CD8-positive, alpha-beta memory T cell (primary cell): ENCODE data around the gene CLCN2. TPM values are rescaled to one million over a fixed set of nuclear protein-coding genes. Genes with fewer than 3 reads are reported as not detected.

Source experiments
- CTCF ChIA-PET: fragments of 350-600 bp; sonication (Branson Sonifier 250); formaldehyde crosslinking; loops from one replicate; lab custom pipeline; 2021; ENCODE audit warnings: antibody characterized with exemption; lab: Charles Lee
- POLR2A ChIA-PET: fragments of 350-600 bp; sonication (Branson Sonifier 250); formaldehyde crosslinking; loops from one replicate; lab custom pipeline; 2021; ENCODE audit warnings: antibody characterized with exemption; lab: Charles Lee
- DNase-seq, 5 donors: peaks; one replicate each; pipeline versions ENCODE4 v3.0.0 to v3.0.0-alpha.2; 2020 to 2022; ENCODE audit warnings: mixed read lengths in 1 of 5
- H3K27ac ChIP-seq: one replicate; pipeline ENCODE4 v1.7.0; 2013; ENCODE audit warnings: low read depth, mild to moderate bottlenecking, low read length, moderate library complexity
- H3K27me3 ChIP-seq: 2 replicates; pipeline ENCODE4 v1.7.0; 2013; ENCODE audit warnings: low read length, mild to moderate bottlenecking; ENCODE audit not compliant: insufficient read depth, poor library complexity, severe bottlenecking
- H3K36me3 ChIP-seq: 2 replicates; pipeline ENCODE4 v1.7.0; 2013; ENCODE audit warnings: mild to moderate bottlenecking, low read length, moderate library complexity; ENCODE audit not compliant: insufficient read depth
- H3K4me1 ChIP-seq: 2 replicates; pipeline ENCODE4 v1.7.0; 2013; ENCODE audit warnings: mild to moderate bottlenecking, low read length, moderate library complexity; ENCODE audit not compliant: insufficient read depth
- H3K4me3 ChIP-seq: 2 replicates; pipeline ENCODE4 v1.7.0; 2013; ENCODE audit warnings: mild to moderate bottlenecking, low read length
- H3K9me3 ChIP-seq: 2 replicates; pipeline ENCODE4 v1.7.0; 2013; ENCODE audit warnings: mild to moderate bottlenecking, low read length
- H3K27ac Mint-ChIP-seq, 8 donors: one replicate each; pipeline ENCODE4 v1.8.0; 2020 to 2021; ENCODE audit warnings: mixed read lengths in 8 of 8, mild to moderate bottlenecking in 6 of 8, inconsistent platforms in 3 of 8, moderate library complexity in 3 of 8
- H3K27me3 Mint-ChIP-seq, 2 donors: one replicate each; pipeline ENCODE4 v1.8.0; 2020 to 2021; ENCODE audit warnings: mixed read lengths in 2 of 2, mild to moderate bottlenecking in 1 of 2, moderate library complexity in 1 of 2
- H3K36me3 Mint-ChIP-seq, 3 donors: one replicate each; pipeline ENCODE4 v1.8.0; 2020 to 2021; ENCODE audit warnings: mixed read lengths in 3 of 3, inconsistent platforms in 1 of 3, mild to moderate bottlenecking in 1 of 3
- H3K4me1 Mint-ChIP-seq, 3 donors: one replicate each; pipeline ENCODE4 v1.8.0; 2020 to 2021; ENCODE audit warnings: mixed read lengths in 3 of 3, inconsistent platforms in 1 of 3, mild to moderate bottlenecking in 1 of 3
- H3K4me3 Mint-ChIP-seq, 7 donors: one replicate each; pipeline ENCODE4 v1.8.0; 2020 to 2021; ENCODE audit warnings: mixed read lengths in 7 of 7, mild to moderate bottlenecking in 6 of 7, moderate library complexity in 4 of 7, inconsistent platforms in 2 of 7
- H3K9me3 Mint-ChIP-seq, 5 donors: one replicate each; pipeline ENCODE4 v1.8.0; 2020 to 2022; ENCODE audit warnings: mixed read lengths in 5 of 5, mild to moderate bottlenecking in 3 of 5, moderate library complexity in 2 of 5, inconsistent platforms in 1 of 5
- polyA plus RNA-seq: library from polyadenylated mRNA; unstranded; fragments of 300-500 nt; fragmentation: Illumina TruSeq; gene quantifications from one replicate; pipeline ENCODE4 v1.2.3, GENCODE V29; 2021
- total RNA-seq, 2 experiments: library from RNA; stranded (reverse); gene quantifications; one replicate each; pipeline ENCODE4 v1.2.3, GENCODE V29; 2021

CLCN2 gene
- total and polyA plus RNA-seq, 3 experiments from 2014 or later: 0.54 to 7.3 (median 6.3) TPM

DNA sequence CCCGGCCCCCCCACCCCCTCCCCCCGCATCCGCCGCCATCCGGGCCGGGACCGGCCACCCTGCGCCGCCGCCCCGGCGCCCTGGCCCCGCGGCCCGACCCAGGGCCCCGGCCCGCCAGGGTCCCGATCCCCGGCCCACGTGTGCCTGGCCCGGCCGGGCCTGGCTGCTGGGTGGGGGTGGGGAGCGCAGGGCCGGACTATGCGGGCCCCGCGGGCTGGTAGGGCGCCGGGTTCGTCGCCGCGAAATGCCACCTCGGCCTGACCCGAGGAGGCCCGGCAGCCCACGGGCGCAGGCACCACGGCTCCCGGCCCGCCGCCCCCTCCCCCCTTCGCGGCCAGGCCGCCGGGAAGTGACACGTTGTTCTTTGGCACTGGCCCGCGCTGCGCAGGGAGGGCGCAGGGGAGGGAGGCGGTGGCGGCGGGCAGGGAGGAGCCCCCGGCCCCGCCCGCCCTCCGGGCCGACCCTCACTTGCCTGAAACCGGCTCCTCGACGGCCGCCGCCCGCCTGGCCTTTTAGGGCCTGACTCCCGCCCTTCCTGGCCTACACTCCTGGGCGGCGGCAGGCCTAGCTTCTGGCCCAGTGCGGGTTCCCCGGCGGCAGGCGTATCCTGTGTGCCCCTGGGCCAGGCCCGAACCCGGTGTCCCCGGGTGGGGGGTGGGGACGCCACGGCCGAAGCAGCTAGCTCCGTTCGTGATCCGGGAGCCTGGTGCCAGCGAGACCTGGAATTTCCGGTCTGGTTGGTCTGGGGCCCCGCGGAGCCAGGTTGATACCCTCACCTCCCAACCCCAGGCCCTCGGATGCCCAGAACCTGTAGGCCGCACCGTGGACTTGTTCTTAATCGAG is 46.5 kb downstream of the CLCN2 start:
- peaks cover 0 to 31% (median 3%) of the 10 kb centered on the region in 3 donors for H3K36me3 Mint-ChIP-seq
- CTCF ChIA-PET: no interaction called here

DNA sequence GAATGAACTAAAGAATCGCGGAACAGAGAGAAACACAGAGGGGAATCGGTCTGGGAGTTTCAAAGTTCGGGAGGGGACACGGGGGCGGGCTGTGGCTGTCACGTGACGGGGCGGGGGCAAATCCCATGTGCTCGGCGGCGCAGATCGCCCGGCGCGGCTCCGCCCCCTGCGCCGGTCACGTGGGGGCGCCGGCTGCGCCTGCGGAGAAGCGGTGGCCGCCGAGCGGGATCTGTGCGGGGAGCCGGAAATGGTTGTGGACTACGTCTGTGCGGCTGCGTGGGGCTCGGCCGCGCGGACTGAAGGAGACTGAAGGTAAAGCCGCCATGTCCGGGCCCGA is 47.1 kb downstream of the CLCN2 start, which contains the start of gene EIF4G1:
Gene EIF4G1, plus strand, starts transcription at position 244 of the 337 bp plus-strand sequence. CDS start 1,191 bp downstream, outside the sequence.
- no peaks in the 10 kb centered on the region for H3K9me3 Mint-ChIP-seq
- H3K36me3 ChIP-seq: peaks cover 8% of the 10 kb centered on the region
- H3K4me1 ChIP-seq: peaks cover 22% of the 10 kb centered on the region
- POLR2A ChIA-PET: no interaction called here
- H3K27ac Mint-ChIP-seq: peak within 1 kb of the TSS; percentile 88 to 99 (median 96)
- no peaks in the 10 kb centered on the region for H3K27me3 ChIP-seq
- DNase-seq: peak; percentile 91 to 94 (median 93)
- H3K27ac ChIP-seq: peak within 1 kb of the TSS; percentile 82
- CTCF ChIA-PET: no interaction called here
- peak within 1 kb of the TSS; percentile 83 to 91 (median 88) for H3K4me3 Mint-ChIP-seq
- H3K36me3 Mint-ChIP-seq: peaks cover 0 to 29% (median 5%) of the 10 kb centered on the region in 3 donors
- no peaks in the 10 kb centered on the region for H3K27me3 Mint-ChIP-seq
- peak within 1 kb of the TSS; percentile 78 for H3K4me3 ChIP-seq
- H3K4me1 Mint-ChIP-seq: peaks cover 28 to 38% (median 35%) of the 10 kb centered on the region in 3 donors
- no peaks in the 10 kb centered on the region for H3K9me3 ChIP-seq

More for the DNA sequence above, 46.5 kb downstream of the CLCN2 start:
- POLR2A ChIA-PET: interaction anchor here (0.7 kb wide), 1 partner anchor 199 kb away, joined by 3 read pairs; no protein-coding TSS in a partner anchor
- H3K9me3 Mint-ChIP-seq: no peaks in the 10 kb centered on the region
- DNase-seq: peak; percentile 70 to 85 (median 75)
- peak overlapping the region; percentile 88 to 99 (median 96) for H3K27ac Mint-ChIP-seq
- Histone ChIP-seq H3K27ac (peak overlapping the region; percentile 82), H3K27me3 (no peaks in the 10 kb centered on the region), H3K9me3 (no peaks in the 10 kb centered on the region), H3K4me1 (peaks cover 22% of the 10 kb centered on the region), H3K4me3 (peak overlapping the region; percentile 78), H3K36me3 (peaks cover 8% of the 10 kb centered on the region)
- no peaks in the 10 kb centered on the region for H3K27me3 Mint-ChIP-seq
- peak overlapping the region; percentile 83 to 91 (median 88) for H3K4me3 Mint-ChIP-seq
- peaks cover 30 to 43% (median 36%) of the 10 kb centered on the region in 3 donors for H3K4me1 Mint-ChIP-seq

DNA sequence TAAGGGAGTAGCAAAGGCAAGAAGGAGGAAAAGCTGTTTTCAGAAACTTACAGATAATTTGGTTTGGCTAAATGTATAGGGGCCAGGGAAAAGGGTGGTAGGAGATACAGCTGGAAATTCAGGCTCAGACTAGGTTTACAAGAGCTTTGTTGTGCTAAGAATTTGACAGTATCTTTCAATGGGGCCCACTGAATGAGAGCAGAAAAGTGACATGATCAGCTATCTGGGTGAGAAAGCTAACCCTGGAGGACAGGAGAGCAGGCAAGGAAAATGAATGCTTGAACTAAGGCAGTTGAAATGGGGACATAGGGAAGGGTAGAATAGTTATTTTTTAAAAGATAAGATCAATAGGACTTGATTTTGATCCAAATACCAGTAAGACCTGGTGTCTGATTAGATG is 49.8 kb downstream of the CLCN2 start:
- Histone ChIP-seq H3K4me3 (no peak overlapping the region), H3K36me3 (peaks cover 18% of the 10 kb centered on the region), H3K27me3 (no peaks in the 10 kb centered on the region), H3K27ac (no peak overlapping the region), H3K4me1 (peaks cover 10% of the 10 kb centered on the region), H3K9me3 (no peaks in the 10 kb centered on the region)
- Mint-ChIP-seq H3K4me3 (peak overlapping the region in 3 of 7 donors; percentile 13 to 48 (median 45)), H3K27ac (peak overlapping the region in 3 of 8 donors; percentile 52 to 70 (median 68)), H3K4me1 (peaks cover 9 to 16% (median 14%) of the 10 kb centered on the region in 3 donors), H3K27me3 (no peaks in the 10 kb centered on the region), H3K36me3 (peaks cover 0 to 36% (median 23%) of the 10 kb centered on the region in 3 donors), H3K9me3 (no peaks in the 10 kb centered on the region)
- DNase-seq: no peak
- ChIA-PET POLR2A (no interaction called here), CTCF (interaction anchor here (1.3 kb wide), 1 partner anchor 9 kb away, joined by 4 read pairs; no protein-coding TSS in a partner anchor)

DNA sequence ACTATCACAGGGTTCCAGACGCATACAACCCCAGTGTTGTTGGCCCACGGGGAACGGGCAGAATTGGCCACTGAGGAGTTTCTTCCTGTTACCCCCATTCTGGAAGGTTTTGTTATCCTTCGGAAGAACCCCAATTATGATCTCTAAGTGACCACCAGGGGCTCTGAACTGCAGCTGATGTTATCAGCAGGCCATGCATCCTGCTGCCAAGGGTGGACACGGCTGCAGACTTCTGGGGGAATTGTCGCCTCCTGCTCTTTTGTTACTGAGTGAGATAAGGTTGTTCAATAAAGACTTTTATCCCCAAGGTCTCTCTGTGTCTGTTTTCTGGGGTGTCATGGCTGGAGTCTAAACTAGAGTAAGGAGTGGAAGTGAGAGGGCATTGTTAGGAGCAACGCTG is 52.7 kb downstream of the CLCN2 start:
- peak overlapping the region in 1 of 8 donors; percentile 50 for H3K27ac Mint-ChIP-seq
- no peaks in the 10 kb centered on the region for H3K27me3 ChIP-seq
- no peaks in the 10 kb centered on the region for H3K4me1 ChIP-seq
- ChIA-PET CTCF (no interaction called here), POLR2A (no interaction called here)
- no peak for DNase-seq
- no peak overlapping the region for H3K27ac ChIP-seq
- peaks cover 5 to 56% (median 37%) of the 10 kb centered on the region in 3 donors for H3K36me3 Mint-ChIP-seq
- H3K4me1 Mint-ChIP-seq: peaks cover 0 to 2% (median under 1%) of the 10 kb centered on the region in 3 donors
- H3K9me3 ChIP-seq: no peaks in the 10 kb centered on the region
- H3K27me3 Mint-ChIP-seq: no peaks in the 10 kb centered on the region
- peak overlapping the region in 1 of 7 donors; percentile 61 for H3K4me3 Mint-ChIP-seq
- H3K9me3 Mint-ChIP-seq: no peaks in the 10 kb centered on the region
- peaks cover 36% of the 10 kb centered on the region for H3K36me3 ChIP-seq
- H3K4me3 ChIP-seq: no peak overlapping the region

DNA sequence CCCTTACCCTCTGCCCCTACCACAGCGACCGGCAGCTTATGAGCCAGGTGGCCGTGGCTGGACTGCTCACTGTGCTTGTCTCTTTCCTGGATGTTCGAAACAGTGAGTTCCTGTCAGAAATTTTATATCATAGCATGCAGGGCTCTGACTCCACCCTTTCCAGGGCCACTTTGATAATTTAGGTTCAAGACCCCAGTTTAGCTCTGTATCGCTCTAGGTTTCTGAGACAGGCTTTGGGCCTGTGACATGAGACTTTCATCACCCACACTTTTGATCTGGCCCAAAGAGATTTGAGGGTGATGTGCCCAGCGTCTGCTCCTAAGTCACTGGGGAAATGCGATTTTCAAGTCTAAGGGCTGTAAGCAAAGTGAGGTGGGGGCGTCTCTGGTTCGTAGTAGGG is 53.5 kb downstream of the CLCN2 start:
- no peak overlapping the region for H3K4me3 Mint-ChIP-seq
- Histone ChIP-seq H3K27me3 (no peaks in the 10 kb centered on the region), H3K4me1 (no peaks in the 10 kb centered on the region), H3K9me3 (no peaks in the 10 kb centered on the region), H3K36me3 (peaks cover 45% of the 10 kb centered on the region), H3K4me3 (no peak overlapping the region), H3K27ac (no peak overlapping the region)
- H3K9me3 Mint-ChIP-seq: no peaks in the 10 kb centered on the region
- H3K27ac Mint-ChIP-seq: peak overlapping the region in 2 of 8 donors; percentile 15 to 34
- ChIA-PET CTCF (no interaction called here), POLR2A (no interaction called here)
- H3K4me1 Mint-ChIP-seq: peaks cover 0 to 8% (median 2%) of the 10 kb centered on the region in 3 donors
- no peaks in the 10 kb centered on the region for H3K27me3 Mint-ChIP-seq
- peaks cover 5 to 65% (median 43%) of the 10 kb centered on the region in 3 donors for H3K36me3 Mint-ChIP-seq
- no peak for DNase-seq

DNA sequence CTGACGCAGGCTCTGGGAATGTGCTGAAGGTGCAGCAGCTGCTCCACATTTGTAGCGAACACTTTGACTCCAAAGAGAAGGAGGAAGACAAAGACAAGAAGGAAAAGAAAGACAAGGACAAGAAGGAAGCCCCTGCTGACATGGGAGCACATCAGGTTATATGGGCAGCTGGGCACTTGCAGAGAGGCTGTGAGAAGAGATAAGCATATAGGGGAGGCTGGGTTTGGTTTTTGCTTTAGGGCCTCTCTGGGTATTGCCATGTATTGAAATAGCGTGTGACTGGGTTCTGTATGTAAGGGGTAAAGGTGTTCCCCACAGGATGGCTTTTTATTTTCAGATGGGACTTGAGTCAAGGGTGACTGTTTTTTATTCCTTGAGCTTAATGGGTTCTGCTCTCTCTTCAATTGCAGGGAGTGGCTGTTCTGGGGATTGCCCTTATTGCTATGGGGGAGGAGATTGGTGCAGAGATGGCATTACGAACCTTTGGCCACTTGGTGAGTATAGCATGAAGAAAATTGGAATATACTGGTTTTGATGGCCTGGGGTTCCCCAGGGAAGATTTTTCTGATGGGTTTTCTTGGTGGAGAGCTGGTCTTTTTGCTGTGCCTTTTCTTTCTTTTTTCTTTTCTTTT is 54.9 kb downstream of the CLCN2 start:
- Histone ChIP-seq H3K36me3 (peaks cover 58% of the 10 kb centered on the region), H3K27me3 (no peaks in the 10 kb centered on the region), H3K4me1 (no peaks in the 10 kb centered on the region), H3K27ac (no peak overlapping the region), H3K9me3 (no peaks in the 10 kb centered on the region), H3K4me3 (no peak overlapping the region)
- H3K27me3 Mint-ChIP-seq: no peaks in the 10 kb centered on the region
- H3K9me3 Mint-ChIP-seq: no peaks in the 10 kb centered on the region
- ChIA-PET POLR2A (no interaction called here), CTCF (no interaction called here)
- H3K4me3 Mint-ChIP-seq: no peak overlapping the region
- DNase-seq: no peak
- H3K27ac Mint-ChIP-seq: peak overlapping the region in 1 of 8 donors; percentile 54
- H3K4me1 Mint-ChIP-seq: peaks cover 5 to 12% (median 9%) of the 10 kb centered on the region in 3 donors
- H3K36me3 Mint-ChIP-seq: peaks cover 5 to 79% (median 46%) of the 10 kb centered on the region in 3 donors

DNA sequence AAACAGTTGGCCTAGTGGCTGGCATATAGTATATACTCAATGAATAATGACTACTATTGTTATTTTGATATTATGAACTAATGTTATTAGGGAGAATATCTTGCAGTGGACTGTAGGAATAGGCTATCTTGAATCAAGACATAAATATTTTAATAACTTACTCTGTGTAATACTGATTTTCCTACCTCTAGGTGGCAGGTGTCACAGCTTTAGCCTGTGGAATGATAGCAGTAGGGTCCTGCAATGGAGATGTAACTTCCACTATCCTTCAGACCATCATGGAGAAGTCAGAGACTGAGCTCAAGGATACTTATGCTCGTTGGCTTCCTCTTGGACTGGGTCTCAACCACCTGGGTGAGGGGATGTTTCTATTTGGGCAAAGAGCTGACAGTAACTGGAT is 55.8 kb downstream of the CLCN2 start:
- H3K27me3 Mint-ChIP-seq: no peaks in the 10 kb centered on the region
- H3K4me3 Mint-ChIP-seq: peak overlapping the region in 1 of 7 donors; percentile 18
- CTCF ChIA-PET: interaction anchor here (1.0 kb wide), 1 partner anchor 210 kb away, joined by 4 read pairs; no protein-coding TSS in a partner anchor
- H3K9me3 ChIP-seq: no peaks in the 10 kb centered on the region
- peaks cover 66% of the 10 kb centered on the region for H3K36me3 ChIP-seq
- H3K9me3 Mint-ChIP-seq: no peaks in the 10 kb centered on the region
- no peaks in the 10 kb centered on the region for H3K4me1 ChIP-seq
- H3K27ac ChIP-seq: no peak overlapping the region
- peaks cover 7 to 16% (median 11%) of the 10 kb centered on the region in 3 donors for H3K4me1 Mint-ChIP-seq
- DNase-seq: no peak
- peak overlapping the region in 2 of 8 donors; percentile 3 to 47 for H3K27ac Mint-ChIP-seq
- H3K36me3 Mint-ChIP-seq: peaks cover 5 to 86% (median 47%) of the 10 kb centered on the region in 3 donors
- POLR2A ChIA-PET: no interaction called here
- H3K4me3 ChIP-seq: no peak overlapping the region
- no peaks in the 10 kb centered on the region for H3K27me3 ChIP-seq
